GM19463 (cell line): ENCODE measurements around the gene MED16.

ENCODE experiments used
- ATAC-seq: cut with Tn5 transposase; IDR thresholded peaks from one replicate; pipeline ENCODE4 v1.9.1; 2021; ENCODE audit warnings: mild to moderate bottlenecking, moderate library complexity; ENCODE audit not compliant: unreplicated experiment

The MED16 gene

GRCh38 chr19:872266-872951, 20.6 kb downstream of the MED16 start:
- ATAC-seq, result no peak

GRCh38 chr19:871446-872265, 21.3 kb downstream of the MED16 start:
- no peak for ATAC-seq

- no peak for ATAC-seq
These were observed 22.0 kb downstream of the MED16 start for GRCh38 chr19:870963-871401.

- ATAC-seq, result no peak
These were observed 22.7 kb downstream of the MED16 start for GRCh38 chr19:870314-870713.

GRCh38 chr19:869245-870177, 23.5 kb downstream of the MED16 start:
- no peak for ATAC-seq

GRCh38 chr19:868458-869244, 24.3 kb downstream of the MED16 start:
- no peak for ATAC-seq

GRCh38 chr19:867855-868457, 25.0 kb downstream of the MED16 start:
- no peak for ATAC-seq

GRCh38 chr19:867301-867793, 25.6 kb downstream of the MED16 start:
- no peak for ATAC-seq

- ATAC-seq, result no peak
These were observed 26.2 kb downstream of the MED16 start for GRCh38 chr19:866769-867300.

GRCh38 chr19:863315-863620, 29.7 kb downstream of the MED16 start:
- ATAC-seq, result no peak

- no peak for ATAC-seq
These were observed 30.2 kb downstream of the MED16 start for GRCh38 chr19:862581-863314.

- no peak for ATAC-seq
These were observed 31.0 kb downstream of the MED16 start for GRCh38 chr19:861756-862580.

GRCh38 chr19:861141-861755, 31.7 kb downstream of the MED16 start:
- ATAC-seq, result no peak

GRCh38 chr19:858868-859843, 33.8 kb downstream of the MED16 start, which contains the start of gene CFD:
Gene CFD, plus strand, starts transcription at chr19:859664. Its CDS starts 26 bp downstream, at chr19:859690.
- no peak for ATAC-seq

GRCh38 chr19:858284-858683, 34.7 kb downstream of the MED16 start:
- ATAC-seq, result no peak

GRCh38 chr19:855566-856120, 37.3 kb downstream of the MED16 start:
- ATAC-seq, result no peak
